Measurements from ENCODE around the gene EP400.

The EP400 gene

GRCh38 chr12:131909752-131910219 is 40.0 kb upstream of the EP400 start:
- no peak for DNase-seq (ENCODE audit: low spot score)
- TF ChIP-seq CTCF (IDR thresholded peaks at IDR 0.05; ENCODE audit: extremely low read depth, insufficient read depth, missing control alignments), result no peak
- in situ Hi-C loops (cut with MboI; ENCODE audit: low pct_unique_long_range_greater_than_20kb, low sequenced_read_pairs, unreplicated experiment), result no loop called here

GRCh38 chr12:131910302-131911027 is 39.3 kb upstream of the EP400 start:
- in situ Hi-C loops (cut with MboI; ENCODE audit: low pct_unique_long_range_greater_than_20kb, low sequenced_read_pairs, unreplicated experiment), result no loop called here
- no peak for TF ChIP-seq CTCF (IDR thresholded peaks at IDR 0.05; ENCODE audit: extremely low read depth, insufficient read depth, missing control alignments)
- DNase-seq (ENCODE audit: low spot score), result no peak

- DNase-seq (ENCODE audit: low spot score), result no peak
- in situ Hi-C loops (cut with MboI; ENCODE audit: low pct_unique_long_range_greater_than_20kb, low sequenced_read_pairs, unreplicated experiment), result no loop called here
These were observed 38.6 kb upstream of the EP400 start for GRCh38 chr12:131911028-131911650.

GRCh38 chr12:131911851-131912477 is 37.8 kb upstream of the EP400 start:
- in situ Hi-C loops (cut with MboI; ENCODE audit: low pct_unique_long_range_greater_than_20kb, low sequenced_read_pairs, unreplicated experiment), result no loop called here
- no peak for DNase-seq (ENCODE audit: low spot score)
- no peak for TF ChIP-seq CTCF (IDR thresholded peaks at IDR 0.05; ENCODE audit: extremely low read depth, insufficient read depth, missing control alignments)

More at GRCh38 chr12:131911028-131911650, 38.6 kb upstream of the EP400 start:
- TF ChIP-seq CTCF (IDR thresholded peaks at IDR 0.05; ENCODE audit: extremely low read depth, insufficient read depth, missing control alignments), result no peak

GRCh38 chr12:131912518-131913274 is 37.0 kb upstream of the EP400 start:
- TF ChIP-seq CTCF (IDR thresholded peaks at IDR 0.05; ENCODE audit: extremely low read depth, insufficient read depth, missing control alignments), result no peak
- no peak for DNase-seq (ENCODE audit: low spot score)
- in situ Hi-C loops (cut with MboI; ENCODE audit: low pct_unique_long_range_greater_than_20kb, low sequenced_read_pairs, unreplicated experiment), result no loop called here

- no peak for TF ChIP-seq CTCF (IDR thresholded peaks at IDR 0.05; ENCODE audit: extremely low read depth, insufficient read depth, missing control alignments)
- no peak for DNase-seq (ENCODE audit: low spot score)
- in situ Hi-C loops (cut with MboI; ENCODE audit: low pct_unique_long_range_greater_than_20kb, low sequenced_read_pairs, unreplicated experiment), result no loop called here
These were observed 36.1 kb upstream of the EP400 start for GRCh38 chr12:131913666-131914065.
